Epidermal melanocyte (primary cell): ENCODE results near the gene GPX8.
A peak's percentile ranks its signal among the peaks of the same experiment; 100 is the strongest.

Source experiments
- DNase-seq: peaks from one replicate; pipeline ENCODE4 v3.0.0; 2011; ENCODE audit warnings: low spot score; ENCODE audit not compliant: insufficient read length

Gene GPX8

DNA sequence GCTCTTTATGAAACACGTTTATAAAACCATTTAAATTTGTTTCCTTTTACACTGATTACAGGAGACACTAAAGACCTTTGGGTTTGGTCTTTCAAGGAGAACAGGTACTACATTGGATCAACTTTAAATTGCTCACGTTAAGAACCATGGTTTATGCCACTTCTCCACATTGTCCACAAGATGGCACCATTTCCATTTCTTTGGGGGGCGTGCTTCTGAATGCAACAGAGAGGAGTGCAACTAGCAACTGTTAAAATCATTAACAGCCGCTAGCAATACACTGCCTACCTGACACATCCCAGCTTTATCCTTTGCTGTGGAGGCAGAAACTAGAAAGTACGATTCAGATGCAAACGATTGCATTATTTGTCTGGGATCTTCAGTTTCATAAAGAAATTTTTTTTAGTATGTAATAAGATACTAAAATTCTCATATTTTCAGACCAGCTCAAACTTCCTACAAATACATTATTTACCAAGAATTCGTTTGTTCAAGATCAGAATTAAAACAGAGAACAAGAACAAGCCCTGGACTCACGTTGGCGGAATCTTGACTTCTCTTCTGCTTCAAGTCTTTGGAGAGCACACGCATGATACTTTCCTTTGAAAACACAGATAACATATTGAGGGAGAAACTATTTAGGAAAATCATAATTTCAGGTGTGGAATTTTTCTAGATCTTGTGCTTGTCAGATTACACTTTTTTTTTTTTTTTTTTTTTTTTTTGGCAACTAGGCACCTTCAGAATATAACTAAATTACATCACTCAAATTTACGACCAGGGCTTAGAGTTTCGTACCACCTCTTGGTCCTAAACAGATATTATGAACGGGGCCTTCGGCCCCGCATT is 12.3 kb downstream of the GPX8 start:
- DNase-seq, result peak; percentile 62

DNA sequence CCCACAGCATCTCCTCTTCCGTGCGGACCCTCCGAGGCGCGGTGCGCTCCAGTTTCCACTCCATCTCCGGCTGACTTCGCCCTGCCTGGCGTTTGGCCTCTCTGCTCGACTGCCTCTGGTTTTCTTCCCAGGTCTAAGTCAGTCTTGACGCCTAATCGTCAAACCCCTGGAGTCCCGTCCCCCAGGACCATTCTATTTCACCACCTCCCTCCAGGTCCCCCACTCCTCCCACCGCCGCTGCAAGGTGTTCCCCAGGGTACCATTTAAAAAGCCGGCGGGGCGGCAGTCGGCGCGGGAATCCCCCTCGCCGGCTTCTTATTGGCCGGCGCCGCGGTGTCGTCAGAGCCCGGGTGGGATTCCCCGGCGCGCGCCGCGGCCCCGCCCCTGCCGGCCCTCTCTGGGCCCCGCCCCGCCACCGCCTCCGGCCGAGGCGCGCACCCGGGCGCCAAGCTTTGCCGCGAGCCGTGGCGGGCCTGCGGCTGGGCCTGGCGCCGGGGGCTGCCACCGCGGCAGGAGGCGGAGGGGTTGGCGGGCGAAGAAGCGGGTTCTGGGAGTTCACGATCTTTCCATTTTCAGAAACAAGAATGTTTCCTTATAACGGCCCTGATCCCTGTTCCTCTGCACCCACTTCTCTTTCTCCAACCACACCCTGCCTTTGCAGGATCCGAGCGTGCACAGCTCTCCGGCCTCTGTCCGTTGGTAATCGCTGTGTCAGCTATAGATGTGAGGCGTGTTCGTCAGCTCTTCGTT is 13.1 kb downstream of the GPX8 start, which contains the start of gene CDC20B:
Gene CDC20B (minus strand): TSS at position 241 of the 750 bp plus-strand sequence. CDS start 177 bp downstream, at position 64.
- DNase-seq, result peak; percentile 74

DNA sequence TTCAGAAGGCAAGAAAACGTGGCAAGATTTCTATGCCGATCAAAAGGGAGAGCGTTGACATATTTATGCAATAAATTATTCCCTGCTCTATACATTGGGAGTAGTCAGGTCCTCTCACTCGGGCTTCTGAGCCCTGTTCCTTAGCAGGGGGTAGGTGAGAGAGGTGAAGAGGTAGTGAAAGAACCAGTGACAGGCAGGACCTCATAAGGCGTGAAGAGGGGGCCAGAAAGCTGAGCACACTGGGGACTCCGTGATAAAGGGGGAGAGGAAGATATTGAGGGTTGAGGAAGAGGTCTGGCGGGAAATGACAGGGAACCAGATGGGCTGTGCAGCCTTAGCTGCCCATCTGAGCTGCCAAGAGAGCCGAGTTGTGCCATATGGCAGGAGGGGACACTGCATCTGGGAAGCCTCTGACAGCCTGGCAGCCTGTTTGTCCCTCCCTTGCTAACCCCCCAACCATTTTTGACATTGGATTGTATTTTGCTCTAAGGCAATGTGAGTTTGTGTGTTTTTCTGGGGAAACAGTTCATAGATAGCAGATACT is 13.8 kb downstream of the GPX8 start:
- no peak for DNase-seq

DNA sequence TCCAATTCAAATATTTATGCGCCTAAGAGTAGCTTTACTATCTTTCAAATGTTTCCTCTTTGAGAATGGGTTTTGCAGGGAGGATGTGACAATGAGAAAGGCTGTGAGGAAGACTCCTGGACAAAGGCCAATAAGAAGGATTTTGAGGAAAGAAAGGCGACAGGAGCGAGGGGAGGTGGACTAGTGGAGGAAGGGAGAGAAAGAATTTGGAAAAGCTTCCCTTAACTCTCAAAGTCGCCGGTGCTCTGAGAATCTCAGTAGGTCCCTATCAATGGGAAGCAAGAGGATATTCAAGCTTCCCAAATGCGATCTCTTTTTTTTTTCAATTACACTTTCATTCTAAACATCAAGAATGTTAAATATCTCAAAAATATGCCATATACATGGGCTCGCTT is 15.8 kb downstream of the GPX8 start:
- no peak for DNase-seq

DNA sequence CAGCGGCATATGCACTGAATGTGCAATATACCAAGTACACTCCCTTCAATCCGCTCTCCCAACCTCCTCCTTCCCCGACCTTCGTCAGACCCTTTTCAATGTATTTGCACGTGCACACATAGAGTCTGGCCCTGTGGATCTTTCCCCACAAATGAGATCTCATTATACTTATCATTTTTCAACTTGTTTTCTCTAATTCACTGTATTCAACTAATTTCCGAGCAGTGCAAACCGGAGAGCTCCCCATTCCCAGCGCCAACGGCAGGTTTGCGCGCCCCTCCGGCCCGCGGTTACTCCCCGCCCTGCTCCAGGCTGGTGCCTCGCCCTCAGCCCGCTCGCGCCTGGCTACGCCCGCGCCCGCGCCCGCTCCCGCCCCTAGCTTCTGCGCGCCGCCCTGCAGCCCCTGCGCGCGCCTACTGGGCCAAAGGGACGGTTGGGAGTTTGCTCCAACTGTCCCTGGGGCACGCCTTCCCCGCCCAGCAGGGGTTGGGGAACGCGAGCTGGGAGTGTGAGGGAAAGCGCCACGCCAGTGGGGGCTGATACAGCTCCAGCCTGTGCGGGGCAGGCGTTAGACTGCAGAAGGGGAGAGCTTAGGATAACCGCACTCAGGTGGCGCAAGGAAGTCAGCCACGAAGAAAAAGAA is 16.3 kb downstream of the GPX8 start:
- DNase-seq, result no peak

DNA sequence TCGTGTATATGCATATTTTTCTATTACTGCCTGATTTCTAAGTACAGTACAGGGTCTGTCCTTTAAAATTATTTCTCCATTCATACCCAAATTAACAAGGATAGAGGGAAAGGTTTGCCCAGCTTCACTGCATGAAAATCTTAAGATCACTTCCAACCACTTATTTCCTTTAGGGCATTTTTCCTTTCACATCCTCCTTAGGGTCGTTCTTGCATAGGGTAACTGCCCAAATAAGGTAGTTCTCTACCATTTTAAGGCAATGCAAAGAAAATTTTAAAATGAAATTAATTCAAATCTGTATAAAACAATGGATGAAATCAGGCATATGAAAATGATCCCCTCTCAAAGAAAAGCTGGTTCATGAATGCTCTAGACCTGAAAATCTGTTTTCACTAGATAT is 17.1 kb downstream of the GPX8 start:
- DNase-seq, result no peak

DNA sequence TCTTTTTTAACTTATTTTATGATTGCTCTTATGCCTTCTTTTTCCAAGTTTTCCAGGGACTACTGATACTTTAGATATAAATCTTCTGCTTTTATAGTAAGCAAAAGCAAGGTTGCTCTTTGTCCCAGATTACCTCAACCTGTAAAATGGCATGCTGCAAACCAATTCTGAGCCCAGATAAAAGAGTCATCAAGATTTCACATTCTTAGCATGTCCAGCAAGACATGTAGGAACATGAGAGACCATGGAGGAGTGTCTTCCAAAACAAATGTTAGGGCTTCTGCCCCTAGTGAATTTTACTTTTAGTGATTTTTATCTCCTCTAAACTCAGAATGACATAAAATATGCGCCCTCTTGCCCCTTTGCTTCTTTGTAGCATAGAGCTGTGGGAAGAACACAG is 20.0 kb downstream of the GPX8 start:
- DNase-seq, result no peak

DNA sequence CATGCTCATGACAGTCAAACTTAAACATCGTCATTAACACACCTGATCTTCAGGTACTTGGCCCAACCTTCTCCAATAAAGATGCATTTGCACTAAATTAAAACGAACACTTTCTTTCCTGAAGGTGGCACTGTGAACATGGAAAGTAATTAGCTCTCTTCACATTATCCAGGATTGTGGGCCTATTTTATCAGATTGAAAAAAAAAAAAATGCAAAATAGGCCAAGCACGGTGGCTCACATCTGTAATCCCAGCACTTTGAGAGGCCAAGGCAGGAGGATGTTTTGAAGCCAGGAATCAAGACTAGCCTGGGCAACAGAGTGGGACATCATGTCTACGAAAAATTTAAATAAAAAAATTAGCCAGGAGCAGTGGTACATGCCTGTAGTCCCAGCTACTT is 27.4 kb downstream of the GPX8 start:
- no peak for DNase-seq

DNA sequence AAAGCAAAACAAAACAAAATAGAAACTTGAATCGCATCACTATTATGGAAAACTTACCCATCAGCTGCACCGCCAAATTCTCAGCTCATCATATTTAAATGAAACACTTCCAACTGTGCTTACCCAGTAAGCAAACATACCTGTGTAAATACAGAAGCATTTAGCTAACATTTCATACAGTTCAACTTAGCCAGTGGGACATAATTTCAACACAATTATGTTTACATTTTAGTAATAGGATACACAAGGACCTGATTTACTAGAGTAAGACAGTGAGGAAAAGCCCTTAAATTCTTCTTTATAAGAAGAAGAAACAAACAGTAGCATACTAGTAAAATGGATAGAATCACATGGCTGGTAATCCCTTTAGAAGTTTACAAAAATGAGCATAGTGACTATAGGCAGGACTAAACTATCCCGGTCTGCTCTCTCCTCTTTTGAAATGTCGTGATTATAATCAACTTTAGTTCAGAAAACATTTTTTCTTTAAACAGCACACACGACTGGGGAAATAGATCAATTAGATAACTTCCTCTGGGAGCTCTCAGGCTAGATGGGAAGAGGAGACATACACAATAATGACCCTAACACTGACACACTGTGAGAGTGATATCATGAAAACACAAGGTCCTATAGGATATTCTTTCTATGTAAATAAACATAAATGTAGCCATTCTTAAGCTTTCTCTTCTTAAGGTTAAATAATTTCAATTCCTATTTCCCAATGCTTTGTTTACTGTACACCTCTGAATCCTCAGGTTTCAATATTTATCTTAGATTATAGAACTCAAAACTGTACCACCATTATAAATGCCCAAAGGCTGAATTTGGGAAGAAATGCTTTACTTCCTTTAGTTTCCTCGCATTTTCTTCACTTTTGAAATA is 28.9 kb downstream of the GPX8 start:
- DNase-seq, result no peak

DNA sequence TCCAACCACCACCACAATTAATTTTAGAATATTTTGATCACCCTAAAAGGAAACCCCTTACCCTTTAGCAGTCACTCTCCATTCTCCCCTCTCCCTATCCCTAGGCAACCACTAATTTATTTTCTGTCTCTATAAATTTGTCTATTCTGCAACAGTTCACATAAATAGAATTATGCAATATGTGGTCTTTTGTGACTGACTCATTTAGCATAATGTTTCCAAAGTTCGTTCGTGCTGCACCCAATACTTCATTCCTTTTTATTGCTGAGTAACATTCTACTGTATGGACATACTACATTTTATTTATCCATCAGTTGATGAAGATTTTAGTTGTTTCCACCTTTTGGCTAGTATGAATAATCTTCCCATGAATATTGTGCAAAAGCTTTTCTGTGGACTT is 31.2 kb downstream of the GPX8 start:
- DNase-seq, result no peak

DNA sequence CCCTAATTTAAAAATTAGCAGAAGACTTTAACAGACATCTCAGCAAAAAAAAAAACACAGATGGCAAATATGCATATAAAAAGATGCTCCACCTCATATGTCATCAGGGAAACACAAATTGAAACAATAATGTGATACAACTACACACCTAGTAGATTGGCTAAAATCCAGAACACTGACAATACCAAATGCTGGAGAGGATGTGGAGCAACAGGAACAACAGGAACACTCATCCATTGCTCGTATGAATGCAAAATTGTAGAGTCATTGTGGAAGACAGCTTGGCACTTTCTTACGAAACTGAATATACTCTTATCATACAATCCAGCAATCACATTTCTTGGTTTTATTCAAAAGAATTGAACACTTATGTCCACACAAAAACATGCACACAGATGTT is 45.0 kb downstream of the GPX8 start:
- DNase-seq, result no peak

DNA sequence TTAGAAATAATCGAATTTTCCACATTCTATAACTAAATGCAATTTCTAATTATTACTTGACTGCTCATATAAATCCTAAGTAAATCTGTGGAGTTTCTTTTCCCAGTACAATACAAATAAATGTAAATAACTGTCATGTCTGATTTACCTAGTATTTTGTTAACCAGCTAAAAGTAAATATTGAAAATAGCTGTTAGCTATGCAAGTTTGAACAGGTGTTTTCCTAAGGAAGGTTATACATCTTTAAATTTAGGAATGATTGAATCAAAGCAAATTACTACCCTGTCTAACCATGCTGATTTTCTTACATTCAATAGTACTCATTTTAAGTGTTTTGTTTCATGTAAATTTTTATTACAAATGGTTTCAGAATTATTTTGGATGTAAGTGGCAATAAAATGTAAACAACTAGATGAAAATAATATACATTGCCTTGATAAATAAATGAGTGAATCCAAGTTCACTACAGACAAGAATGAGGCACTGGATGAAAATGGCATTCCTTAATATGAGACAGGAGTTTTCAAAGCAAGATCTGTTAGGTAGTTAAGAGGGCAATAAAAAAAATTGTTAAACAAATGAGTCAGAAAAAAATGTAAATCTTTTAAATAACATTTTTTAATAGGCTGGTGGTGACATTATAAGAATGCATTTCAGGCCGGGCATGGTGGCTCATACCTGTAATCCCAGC is 51.4 kb downstream of the GPX8 start:
- no peak for DNase-seq
